Upper lobe of left lung (tissue), 4 donors: ENCODE data around the gene H2AZ2.
A peak's percentile ranks its signal among the peaks of the same experiment; 100 is the strongest.

Experiments
- EP300 ChIP-seq, 4 donors: sonication (generic); formaldehyde crosslinking; IDR thresholded peaks; one replicate each; pipeline ENCODE4 v1.5.1; 2017; ENCODE audit warnings: antibody characterized with exemption in 4 of 4, control low read depth in 2 of 4
- POLR2A ChIP-seq, 4 donors: fragments of 450-650 bp; IDR thresholded peaks; one replicate each; pipeline ENCODE4 v1.5.1; 2016 to 2017; ENCODE audit warnings: antibody characterized with exemption in 4 of 4, mild to moderate bottlenecking in 2 of 4
- POLR2AphosphoS5 ChIP-seq, 2 donors: sonication (generic); formaldehyde crosslinking; IDR thresholded peaks; one replicate each; pipeline ENCODE4 v1.5.1; 2017; ENCODE audit warnings: antibody characterized with exemption in 2 of 2
- TF ChIP-seq, protein P1 (sequence below), 6 experiments: fragments of 450-650 bp in 4 of 6; fragments of 200-600 bp in 2 of 6; sonication (generic) in 2 of 6; IDR thresholded peaks; one replicate each; pipeline ENCODE4 v1.5.1; 2016 to 2019; ENCODE audit warnings: antibody characterized with exemption in 6 of 6

DNA sequence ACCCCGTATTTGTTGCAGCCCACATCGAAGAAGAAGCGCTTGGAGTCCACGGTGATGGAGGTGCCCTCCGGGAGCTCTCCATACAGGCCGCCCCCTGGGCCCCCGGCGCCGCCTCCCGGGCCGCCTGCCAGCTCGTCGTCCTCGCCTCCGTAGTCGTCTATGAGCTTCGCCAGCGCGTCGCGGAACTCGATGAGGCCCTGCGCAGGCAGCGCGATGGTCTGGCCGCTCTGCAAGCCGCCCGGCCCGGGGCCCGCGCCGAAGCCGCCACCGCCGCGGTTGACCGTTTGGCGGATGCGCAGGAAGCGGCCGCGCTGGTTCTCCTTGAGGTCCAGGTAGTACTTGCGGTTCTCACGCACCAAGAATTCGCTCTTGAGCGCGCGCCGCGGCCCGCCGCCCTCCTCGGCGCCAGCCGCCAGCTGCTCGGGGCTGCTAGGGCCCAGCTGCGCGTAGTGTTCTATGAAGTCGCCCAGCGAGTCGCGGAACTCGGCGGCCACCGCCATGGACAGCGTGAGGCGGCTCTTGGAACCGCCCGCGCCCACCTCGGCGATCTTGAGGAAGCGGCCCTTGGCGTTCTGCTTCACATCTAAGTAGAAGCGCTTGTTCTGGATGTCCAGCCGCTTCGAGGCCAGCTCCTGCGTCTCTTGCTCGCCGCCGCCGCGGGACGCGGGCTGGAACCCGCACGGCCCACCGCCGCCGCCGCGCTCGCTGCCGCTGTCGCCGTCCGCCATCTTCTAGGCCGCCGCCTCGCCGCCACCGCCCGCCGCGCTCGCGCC is 36.9 kb upstream of the H2AZ2 start:
- TF ChIP-seq, protein P1, sequence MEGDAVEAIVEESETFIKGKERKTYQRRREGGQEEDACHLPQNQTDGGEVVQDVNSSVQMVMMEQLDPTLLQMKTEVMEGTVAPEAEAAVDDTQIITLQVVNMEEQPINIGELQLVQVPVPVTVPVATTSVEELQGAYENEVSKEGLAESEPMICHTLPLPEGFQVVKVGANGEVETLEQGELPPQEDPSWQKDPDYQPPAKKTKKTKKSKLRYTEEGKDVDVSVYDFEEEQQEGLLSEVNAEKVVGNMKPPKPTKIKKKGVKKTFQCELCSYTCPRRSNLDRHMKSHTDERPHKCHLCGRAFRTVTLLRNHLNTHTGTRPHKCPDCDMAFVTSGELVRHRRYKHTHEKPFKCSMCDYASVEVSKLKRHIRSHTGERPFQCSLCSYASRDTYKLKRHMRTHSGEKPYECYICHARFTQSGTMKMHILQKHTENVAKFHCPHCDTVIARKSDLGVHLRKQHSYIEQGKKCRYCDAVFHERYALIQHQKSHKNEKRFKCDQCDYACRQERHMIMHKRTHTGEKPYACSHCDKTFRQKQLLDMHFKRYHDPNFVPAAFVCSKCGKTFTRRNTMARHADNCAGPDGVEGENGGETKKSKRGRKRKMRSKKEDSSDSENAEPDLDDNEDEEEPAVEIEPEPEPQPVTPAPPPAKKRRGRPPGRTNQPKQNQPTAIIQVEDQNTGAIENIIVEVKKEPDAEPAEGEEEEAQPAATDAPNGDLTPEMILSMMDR (IDR thresholded peaks at IDR 0.05) = peak in 1 of 6 experiments; percentile 4
- TF ChIP-seq POLR2A (IDR thresholded peaks at IDR 0.05) (peak in 2 of 4 donors; percentile 57 to 81), POLR2AphosphoS5 (IDR thresholded peaks at IDR 0.05) (peak in 1 of 2 donors; percentile 52), EP300 (IDR thresholded peaks at IDR 0.05) (no peak)
